Fibroblast of mammary gland (primary cell): ENCODE measurements around the gene SUV39H1.

ENCODE experiments used
- DNase-seq: peaks from one replicate; pipeline ENCODE4 v3.0.0-alpha.2; 2010; ENCODE audit warnings: low read depth
- H3K4me3 ChIP-seq: 2 replicates; pipeline ENCODE4 v1.5.1; 2011; ENCODE audit warnings: low read depth, mild to moderate bottlenecking, low read length, moderate library complexity; ENCODE audit not compliant: control insufficient read depth
- CTCF ChIP-seq: conservative IDR thresholded peaks from 2 replicates; pipeline ENCODE4 v1.5.1; 2011; ENCODE audit warnings: low read depth, low read length, inconsistent platforms; ENCODE audit not compliant: control insufficient read depth, insufficient read depth

Gene SUV39H1

GRCh38 chrX:48694776-48695533 lies 1.6 kb upstream of the SUV39H1 start:
- H3K4me3 ChIP-seq: no peak overlapping the region
- no peak for DNase-seq
- no peak for TF ChIP-seq CTCF

GRCh38 chrX:48695534-48695896 lies 1.0 kb upstream of the SUV39H1 start:
- no peak for TF ChIP-seq CTCF
- peak overlapping the region; percentile 56 for H3K4me3 ChIP-seq
- peak; percentile 45 for DNase-seq

- H3K4me3 ChIP-seq: peak overlapping the region; percentile 56
- TF ChIP-seq CTCF: no peak
- no peak for DNase-seq
These were observed 621 bp upstream of the SUV39H1 start for GRCh38 chrX:48695925-48696300.

GRCh38 chrX:48696909-48697727 lies 584 bp downstream of the SUV39H1 start:
- no peak for TF ChIP-seq CTCF
- H3K4me3 ChIP-seq: peak overlapping the region; percentile 56
- DNase-seq: peak; percentile 37

GRCh38 chrX:48698306-48698705 lies 1.8 kb downstream of the SUV39H1 start:
- H3K4me3 ChIP-seq: no peak overlapping the region
- no peak for TF ChIP-seq CTCF
- no peak for DNase-seq

- no peak for TF ChIP-seq CTCF
- no peak for DNase-seq
- H3K4me3 ChIP-seq: no peak overlapping the region
These were observed 3.7 kb downstream of the SUV39H1 start for GRCh38 chrX:48700246-48700645.
